Measurements from ENCODE around the gene TTC34.
"Not testable (repeated sequence)": the region's sequence is repeated elsewhere in the genome, so short reads cannot be mapped to it uniquely, and the experiment has no call there.

The TTC34 gene

DNA sequence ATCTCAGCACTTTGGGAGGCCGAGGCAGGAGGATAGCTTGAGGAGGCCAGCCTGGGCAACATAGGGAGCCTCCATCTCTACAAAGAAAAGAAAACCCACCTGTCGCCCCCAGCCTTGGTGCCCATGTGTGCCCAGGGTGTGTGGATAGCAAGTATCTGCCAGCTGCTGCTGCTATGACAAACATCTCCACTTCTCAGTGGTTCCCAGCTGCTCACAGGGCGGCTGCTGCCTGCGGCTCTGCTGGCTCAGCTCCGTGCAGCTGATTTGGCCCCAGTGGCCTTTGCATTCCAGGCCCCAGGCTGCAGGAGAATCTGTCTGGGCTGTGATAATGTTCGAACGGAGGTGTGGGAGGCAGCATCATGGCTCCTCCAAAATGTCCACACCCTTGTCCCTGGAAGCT lies 10.6 kb upstream of the TTC34 start:
- no peak for DNase-seq

DNA sequence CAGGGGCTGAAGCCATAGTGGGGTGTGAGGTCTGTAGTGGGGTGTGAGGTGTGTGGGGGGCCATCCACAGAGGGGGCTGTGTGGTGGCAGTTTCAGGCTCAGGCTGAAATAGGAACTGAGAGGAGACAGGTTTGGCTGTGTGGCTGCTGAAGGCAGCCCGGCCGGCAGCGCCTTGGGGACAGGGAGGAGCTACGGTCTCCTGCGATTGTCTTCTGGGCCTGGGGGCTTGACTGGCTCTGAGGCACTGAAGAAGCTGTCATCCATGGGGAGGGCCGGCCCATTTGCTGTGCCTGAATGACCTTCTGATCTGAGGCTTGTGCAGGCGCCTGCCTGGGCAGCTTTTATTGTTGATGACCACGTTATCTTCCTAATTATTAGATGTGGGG lies 10.0 kb upstream of the TTC34 start:
- DNase-seq, result no peak

DNA sequence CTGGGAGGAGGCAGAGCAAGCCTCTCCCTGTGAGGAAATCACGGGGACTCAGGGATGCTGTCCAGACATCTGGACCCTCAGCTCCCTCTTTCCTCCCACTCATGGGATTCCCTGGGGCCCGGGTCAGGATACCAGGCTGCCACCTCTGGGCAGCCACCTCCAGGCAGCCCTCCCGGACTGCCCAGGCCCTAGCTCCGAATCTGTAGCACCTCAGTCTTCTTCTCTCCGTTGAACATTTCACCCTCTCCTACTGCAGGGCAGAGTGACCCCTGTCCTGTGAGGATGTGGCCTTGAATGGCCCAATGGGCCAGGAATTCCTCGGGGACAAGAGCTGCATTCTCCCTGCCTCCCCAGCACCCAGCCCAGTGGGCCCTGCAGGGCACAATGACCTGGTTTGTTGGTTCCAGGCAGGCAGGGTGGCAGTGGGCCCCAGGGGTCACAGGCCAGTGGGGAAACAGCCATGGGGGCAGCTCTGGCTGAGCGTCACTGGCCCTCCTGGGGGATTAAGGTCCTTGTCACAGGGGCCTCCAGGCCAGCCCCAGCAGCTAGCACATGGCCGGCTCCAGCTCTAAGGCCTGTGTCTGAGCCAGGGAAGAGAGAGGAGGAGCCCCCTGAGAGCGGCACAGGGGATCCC lies 9.5 kb upstream of the TTC34 start:
- DNase-seq, result no peak

DNA sequence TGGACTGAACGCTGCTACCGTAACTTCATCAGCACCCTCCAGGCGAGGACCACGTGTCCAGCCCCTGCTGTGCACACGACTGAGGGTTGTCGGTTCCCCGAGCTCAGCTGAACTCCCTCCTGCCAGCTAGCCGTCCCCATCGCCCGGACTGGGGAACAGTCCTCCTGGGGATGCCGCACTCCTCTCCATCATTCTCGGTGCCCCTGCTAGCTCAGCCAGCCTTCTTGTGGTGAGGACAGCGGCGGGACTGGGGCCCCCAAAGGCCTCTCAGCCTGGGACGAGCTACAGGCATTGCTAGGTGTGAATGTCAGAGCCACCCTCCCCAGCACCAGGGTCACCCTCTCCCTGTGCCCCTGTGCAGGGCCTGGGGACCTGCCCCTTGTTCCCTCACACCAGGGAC lies 8.8 kb upstream of the TTC34 start:
- no peak for DNase-seq

DNA sequence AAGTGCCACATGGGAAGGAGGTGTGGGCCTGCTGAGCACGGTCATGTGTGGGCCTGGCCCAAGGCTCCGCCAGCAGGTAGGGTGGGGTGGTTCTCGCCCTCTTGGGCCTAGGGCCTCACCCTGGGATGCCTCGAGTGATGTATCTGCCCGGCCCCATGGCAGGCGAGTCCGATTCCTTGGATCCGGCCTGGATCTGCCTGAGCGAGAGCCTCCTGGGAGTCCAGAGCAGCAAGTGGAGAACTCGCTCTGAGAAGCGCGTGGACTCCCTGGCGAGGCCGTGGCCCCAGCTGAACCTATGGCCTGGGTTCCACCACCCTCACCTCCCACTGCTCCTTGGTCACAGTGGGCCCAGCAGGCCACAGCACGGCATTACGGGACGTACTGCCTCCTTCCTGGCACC lies 8.2 kb upstream of the TTC34 start:
- DNase-seq, result no peak

DNA sequence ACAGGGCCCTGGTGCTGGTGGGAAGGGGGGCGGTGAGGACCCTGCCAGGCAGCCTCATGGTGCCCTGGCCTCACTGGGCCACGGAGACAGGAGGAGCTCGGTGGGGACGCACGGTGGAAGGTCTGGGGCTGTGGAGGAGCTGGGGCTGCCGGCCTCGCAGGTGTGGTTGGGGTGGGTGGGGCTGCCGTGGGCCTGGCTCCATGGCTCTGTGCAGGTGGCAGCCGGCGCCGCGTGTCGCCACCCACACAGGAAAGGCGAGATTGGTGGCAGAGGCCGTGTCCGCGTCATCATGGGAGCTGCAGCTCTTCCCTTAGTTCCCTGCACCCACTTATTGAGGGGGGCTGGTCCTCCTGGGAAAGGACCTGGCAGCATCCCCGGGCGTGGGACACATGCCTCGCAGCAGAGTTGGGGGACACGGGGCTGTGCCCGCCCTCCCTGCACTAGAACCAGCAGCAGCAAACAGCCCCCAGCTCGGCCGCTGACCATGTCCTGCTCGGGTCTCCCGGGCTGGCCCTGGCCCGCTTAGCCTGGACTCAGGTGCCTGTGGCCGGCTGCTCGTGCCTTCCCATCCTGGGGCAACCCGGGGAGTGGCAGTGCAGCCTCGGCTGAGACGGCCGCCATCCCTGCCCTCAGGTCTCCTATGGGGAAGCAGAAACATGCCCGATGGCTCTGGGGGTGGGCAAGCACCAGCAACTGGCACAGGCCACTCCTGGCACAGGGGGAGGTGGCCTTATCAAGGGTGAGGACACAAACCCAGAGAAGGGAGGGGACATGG lies 7.5 kb upstream of the TTC34 start:
- DNase-seq, result no peak

DNA sequence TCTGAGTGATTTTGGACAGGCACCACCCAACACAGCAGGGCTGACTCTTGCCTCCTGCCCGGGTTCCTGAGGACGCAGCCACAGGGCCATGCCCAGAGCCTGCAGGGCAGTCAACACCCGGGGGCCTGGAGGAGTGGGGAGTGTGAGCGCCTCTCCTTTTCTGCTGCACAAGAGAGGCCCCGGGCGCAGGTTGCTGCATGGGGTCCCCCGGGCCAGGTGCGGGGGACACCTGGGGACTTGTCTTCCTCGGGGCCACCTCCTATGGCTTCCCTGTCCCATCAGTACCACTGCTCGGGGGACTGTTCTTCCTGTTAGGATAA lies 6.9 kb upstream of the TTC34 start:
- DNase-seq, result no peak

DNA sequence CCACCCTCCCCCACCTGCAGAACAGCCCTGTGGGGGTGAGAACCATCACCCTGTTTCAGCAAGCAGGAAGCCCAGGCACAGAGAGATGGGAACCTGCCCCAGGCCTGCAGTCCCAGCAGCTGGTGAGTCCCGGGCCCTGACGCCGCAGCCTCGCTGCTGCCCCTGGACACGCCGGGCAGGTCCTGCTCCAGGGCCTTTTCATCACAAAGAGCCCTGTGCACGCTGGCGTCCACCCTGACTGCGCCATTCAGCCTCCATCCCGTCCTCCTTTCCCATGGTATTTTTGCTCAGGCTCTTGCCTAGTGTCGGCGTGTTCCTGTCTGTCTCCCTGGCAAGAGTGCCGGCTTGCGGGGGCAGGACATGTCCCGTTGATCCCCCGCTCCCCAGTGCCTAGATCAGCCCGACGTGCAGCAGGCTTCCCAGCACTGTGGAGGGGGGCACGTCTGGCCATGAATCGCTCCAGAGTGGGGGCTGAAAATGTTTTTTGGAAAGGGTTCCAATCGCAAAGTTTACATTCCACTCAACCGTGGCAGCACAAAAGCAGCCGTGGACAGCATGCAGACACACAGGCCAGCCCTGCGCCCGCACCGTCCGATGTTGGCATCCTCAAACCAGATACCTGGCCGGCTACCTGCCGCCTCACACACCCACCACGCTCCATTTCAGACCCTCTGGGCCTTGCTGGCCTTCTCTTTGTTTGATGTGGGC lies 6.3 kb upstream of the TTC34 start:
- DNase-seq, result no peak

DNA sequence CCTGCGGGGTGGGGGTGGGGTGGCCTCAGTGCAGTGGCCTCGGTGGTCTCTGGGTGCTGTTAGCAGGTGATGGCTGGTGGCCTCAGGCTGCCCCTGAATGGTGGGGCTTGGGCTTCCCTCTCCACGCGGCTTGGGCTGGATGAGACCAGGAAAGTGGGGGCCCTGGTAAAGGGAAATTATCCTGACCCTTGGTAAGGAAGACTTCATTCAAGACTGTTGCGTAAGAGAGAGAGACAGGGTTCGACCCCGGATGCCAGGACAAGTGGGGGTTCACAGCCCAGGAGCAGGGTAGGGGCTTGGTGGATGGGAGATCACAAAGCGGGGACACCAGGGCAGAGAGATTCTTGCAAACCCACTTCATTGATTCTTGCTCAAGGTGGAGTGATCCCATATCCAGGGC lies 5.5 kb upstream of the TTC34 start:
- no peak for DNase-seq

DNA sequence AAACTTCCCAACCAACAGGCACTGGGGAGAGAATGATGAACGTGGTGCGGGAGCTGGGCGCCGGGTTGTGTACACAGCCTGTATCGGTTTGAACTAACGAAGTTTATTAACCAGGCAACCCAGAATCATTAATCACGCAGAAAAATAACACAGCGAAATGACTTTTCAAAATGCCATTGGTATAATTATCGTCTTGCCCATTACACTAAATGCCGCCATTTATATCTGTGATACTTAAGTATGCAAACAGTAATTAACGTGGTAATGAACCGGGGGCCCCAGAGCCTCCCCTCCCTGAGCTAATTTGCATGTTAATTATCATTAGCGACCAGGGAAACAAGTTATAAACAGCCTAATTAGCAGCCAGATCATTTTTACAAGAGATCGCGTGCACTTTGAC lies 5.1 kb upstream of the TTC34 start:
- no peak for DNase-seq

DNA sequence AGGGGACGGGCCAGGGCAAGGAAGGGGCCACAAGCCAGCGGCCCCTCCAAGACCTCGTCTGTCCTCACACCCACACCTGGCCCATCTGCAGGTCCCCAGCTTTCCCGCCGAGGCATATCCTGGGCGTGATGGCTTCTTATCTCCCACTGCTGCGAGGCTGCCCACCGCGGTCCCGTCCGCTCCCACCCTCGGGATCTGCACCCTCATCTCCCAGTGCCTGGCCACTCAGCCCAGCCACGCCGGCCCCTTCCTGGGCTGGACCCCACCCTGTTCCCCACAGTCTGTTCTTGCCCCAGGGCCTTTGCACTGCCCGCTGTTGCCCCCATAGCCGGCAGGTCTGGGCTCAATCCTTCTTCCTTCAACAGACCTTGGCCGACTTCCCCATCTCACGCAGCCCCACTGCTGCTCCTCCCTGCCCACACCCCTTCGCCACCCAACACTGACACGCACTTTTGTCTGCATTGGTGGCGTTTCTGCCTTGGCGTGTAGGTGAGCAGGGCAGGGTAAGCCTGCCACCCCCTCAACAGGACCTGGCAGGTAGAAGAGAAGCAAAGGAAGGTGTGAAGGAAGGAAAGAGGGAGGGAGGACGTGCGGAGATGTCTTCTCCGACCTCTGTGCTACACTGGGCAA lies 4.4 kb upstream of the TTC34 start:
- DNase-seq, result no peak

DNA sequence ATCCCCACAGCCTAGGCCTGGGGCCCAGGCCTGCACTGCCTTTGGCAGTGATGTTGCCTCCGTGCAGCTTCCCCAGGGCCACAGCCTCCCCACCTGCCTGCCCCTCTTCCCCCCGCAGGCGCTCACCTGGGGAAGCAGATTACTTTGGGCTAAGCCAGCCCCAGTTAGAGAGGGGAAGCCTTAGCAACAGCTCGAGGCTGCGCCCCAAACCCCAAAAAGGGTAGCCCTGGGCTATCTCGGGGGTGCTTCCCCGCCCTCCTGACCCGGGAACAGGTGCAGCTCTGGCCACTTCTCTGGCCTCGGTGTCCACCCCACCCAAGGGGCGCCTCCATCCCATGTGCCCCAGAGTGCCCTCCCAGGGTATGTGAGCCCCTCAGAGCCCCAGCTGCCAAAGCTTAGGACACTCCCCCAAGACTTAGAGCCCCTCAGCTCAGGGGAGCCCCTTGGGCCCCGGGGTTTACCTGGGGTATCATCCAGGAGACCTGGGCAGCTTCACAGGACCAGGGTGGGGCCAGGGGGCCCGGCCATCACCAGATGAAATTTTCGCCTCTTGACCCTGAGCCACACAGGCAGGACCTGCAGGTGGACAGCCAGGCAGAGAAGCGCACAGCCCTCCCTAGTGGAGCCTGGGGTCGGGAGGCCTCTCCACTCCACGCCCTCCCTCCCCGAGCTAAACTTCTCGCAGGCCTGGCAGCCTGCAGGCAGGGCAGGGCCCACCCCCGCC lies 3.3 kb upstream of the TTC34 start:
- DNase-seq, result no peak

DNA sequence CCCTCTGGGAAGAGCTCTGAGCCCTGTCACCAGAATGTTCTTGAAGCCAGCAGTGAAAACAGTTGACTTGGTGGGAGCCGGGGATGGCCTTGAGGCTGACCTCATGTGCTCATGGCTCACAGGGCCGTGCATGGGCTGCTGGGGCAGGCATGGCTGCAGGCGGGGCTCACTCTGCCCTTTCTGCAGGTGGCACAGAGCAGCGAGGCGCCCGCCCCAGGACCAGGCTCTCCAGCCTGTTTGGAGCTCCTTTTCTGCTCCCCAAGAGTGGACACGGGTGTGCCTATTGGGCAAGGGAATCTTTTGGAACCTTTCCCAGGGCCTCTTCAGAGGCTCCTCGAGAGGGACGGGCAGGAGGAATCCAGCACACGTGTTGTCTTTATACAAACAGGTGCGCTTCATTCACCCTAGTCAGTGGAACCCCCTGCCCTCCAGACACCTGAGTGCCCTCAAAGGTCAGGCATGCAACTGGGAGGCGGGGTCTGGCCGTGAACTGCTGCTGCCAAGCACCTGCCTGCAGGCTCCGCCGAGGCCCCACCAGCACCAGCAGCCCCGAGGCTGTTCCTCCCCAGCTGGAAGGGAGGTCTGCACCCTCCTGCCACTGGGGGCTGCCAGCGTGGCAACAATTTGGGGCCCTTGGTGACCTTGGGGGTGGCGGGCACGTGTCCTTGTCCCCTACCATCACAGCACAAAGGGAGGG lies 2.6 kb upstream of the TTC34 start:
- DNase-seq, result no peak

DNA sequence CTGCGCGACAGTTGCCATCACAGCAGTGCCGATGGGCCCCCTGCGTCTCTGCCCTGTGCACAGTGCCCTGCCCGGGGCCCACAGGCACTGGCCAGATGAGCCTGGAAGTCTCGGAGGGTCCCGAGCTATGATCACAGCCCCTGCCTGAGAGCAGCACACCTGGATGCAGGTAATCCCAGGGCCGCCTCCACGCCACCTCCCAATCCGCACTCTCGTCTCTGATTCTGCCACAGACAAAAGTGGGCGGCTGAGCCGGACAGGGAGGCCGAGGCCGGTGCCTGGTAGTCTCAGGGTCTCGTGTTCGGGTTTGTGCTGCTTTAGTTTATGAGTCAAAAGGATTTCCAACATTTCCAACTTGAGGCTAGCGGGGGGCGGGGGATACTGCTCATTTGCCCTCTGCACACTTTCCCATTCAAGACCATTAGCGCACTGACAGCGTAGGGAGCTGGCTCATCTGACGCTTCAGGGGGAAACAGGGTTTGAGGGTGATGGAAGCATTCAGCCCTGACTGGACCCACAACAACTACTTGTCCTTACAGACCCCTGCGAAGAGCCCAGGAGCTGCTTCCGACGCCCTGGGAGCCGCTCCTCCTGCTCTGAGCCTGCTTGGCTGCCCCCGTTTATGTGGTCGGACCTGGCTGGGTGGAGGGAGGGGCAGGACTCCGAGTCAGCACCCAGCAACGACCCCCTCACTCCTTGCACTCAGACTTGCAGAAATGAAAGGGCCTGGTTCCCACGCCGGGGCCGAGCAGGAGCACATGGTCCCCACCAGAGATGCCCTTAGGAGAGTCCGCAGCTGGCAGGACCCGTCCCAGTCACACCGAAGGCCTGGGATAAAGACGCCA lies 1.8 kb upstream of the TTC34 start:
- DNase-seq, result no peak

DNA sequence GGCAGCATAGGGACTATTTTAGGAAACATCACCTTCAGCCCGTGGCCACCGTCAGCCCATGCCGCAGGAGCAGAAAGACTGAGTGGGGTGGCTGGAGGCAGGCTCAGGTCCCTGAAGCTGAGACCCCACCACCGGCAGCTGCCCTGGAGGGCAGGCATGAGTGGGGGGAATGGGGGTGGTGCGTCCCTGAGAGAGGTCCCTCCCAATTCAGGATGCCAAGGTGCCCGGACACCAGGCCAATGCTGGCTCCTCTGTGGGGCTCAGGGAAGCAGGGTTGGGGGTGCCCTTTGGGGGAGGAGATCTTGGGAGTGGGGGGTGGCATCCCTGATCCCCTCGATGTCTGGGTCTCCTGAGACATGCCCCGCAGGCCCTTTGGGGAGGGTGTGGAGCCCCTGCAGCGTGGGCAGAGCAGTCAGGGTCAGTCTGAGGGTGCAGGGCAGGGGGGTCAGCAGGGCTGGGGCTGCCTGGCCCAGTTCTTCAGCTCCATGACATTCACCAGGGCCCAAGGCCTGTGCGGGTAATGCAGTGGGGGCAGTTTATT lies 998 bp upstream of the TTC34 start:
- DNase-seq, result no peak

DNA sequence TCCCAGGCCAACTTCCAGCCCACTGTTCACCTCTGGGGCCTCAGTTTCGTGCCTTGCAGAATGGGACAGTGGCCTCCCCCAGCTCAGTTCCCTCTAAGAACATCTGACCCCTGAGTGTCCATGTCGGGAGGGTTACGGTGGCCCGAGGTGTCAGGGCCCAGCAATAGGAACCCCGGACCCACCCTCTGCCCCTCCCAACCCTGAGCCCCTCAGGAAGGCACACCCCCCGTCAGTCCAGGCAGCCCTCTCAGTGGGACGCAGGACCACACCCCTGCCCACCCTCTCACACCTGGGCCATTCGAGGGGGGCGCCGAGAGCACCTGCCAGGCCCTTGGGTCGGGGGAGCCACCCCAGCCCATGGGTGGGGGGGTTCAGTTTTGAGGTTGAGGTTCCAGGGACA lies 447 bp downstream of the TTC34 start:
- no peak for DNase-seq

DNA sequence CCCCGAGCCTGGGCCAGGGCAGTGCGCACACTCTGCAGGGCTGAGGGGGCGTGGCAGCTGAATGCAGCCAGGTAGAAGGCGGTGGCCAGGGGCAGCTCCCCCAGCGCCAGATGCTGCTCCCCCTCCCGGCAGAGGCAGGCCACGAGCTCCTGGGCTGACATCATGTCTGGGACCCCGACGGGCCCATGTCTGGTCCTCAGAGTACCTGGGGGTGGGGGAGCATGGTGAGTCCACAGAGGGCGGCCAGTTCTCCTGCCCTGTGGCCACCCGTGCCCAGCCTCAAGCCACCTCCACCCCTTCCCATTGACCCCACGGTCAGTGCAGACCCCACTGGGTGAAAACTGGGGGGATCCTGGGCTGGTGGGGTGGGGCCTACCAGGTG lies 838 bp downstream of the TTC34 start:
- no peak for DNase-seq

DNA sequence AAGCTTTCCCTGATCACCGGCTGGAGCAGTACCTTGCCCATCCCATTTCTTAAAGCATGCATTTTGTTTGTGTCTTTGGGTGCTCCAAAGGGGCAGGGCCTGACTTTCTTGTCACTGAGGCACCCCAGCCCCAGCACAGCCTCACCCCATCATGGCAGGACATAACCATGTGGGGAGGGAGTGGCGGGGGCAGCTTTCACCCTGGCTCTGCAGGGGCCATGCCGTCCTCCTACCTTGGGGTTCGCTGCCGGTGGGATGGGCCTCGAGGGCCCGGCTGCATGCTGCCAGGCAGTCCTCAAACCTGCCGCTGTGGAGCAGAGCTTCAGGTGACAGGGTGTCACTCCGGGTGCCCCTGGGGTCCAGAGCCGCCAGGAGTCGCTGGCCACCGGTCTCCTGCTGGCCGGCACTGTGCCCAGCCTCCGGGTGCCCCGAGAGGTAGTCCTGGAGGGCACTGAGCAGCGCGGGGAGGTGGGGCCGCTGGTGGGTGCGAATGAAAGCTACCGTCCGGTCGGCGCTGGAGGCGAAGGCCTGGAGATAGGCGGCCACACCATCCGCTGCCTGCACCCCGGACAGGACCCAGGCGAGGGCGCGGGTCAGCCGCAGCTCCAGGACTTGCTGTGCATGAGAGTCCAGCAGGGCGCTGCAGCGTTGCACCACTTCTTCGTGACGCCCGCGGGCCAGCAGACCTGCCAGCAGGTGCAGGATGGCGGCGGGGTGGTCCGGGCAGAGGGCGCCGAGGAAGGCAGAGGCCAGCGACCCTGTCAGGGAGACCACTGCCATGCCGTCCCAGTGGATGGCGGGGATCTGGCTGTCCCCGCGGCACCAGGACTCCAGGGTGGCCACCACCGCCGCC lies 1.5 kb downstream of the TTC34 start:
- DNase-seq, result no peak

DNA sequence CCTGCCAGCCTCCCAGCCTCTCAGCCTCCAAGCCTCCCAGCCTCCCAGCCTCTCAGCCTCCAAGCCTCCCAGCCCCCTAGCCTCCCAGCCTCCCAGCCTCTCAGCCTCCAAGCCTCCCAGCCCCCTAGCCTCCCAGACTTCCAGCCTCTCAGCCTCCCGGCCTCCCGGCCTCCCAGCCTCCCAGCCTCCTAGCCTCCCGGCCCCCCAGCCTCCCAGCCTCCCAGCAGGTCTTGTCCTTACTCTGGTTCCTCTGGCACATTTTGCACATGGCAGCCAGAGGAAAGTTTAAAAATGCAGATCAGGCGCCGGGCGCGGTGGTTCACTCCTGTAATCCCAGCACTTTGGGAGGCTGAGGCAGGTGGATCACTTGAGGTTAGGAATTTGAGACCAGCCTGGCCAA lies 2.5 kb downstream of the TTC34 start:
- not testable (repeated sequence) for DNase-seq

DNA sequence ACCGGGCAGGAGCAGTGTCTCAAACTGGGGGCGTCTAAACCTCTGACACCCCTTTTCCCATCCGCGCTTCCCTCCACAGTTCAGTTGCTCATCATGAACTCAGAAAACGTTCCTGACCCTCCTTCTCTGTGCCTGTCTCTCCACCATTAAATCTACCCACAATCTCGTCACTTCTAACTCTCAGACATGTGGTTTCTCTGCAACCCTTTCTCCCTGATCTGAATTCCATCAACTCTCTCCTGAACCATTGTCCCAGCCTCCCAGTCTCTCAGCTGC lies 3.8 kb downstream of the TTC34 start:
- DNase-seq, result no peak
